Pulmonary artery endothelial cell (primary cell): ENCODE results near the gene ALLC. TPM values are rescaled to one million over a fixed set of nuclear protein-coding genes. Genes with fewer than 3 reads are reported as not detected.
"Not testable (repeated sequence)": the region's sequence is repeated elsewhere in the genome, so short reads cannot be mapped to it uniquely, and the experiment has no call there.

ENCODE experiments used
- DNase-seq: peaks from one replicate; pipeline ENCODE4 v3.0.0-alpha.2; 2011; ENCODE audit warnings: low read depth, low spot score
- total RNA-seq: library from RNA; depleted of rRNA; stranded (reverse); fragments of >200 nt; gene quantifications from 2 replicates; pipeline ENCODE4 v1.2.3, GENCODE V29; 2014

Gene ALLC
- total RNA-seq, 1 donor from 2014 or later = not detected

GRCh38 chr2:3654531-3655225 is 3.3 kb upstream of the ALLC start:
- no peak for DNase-seq

- DNase-seq = no peak
Measured at GRCh38 chr2:3655871-3656761, 1.9 kb upstream of the ALLC start.

- no peak for DNase-seq
Measured at GRCh38 chr2:3656762-3657721, 958 bp upstream of the ALLC start.

GRCh38 chr2:3659447-3660432 is 1.7 kb downstream of the ALLC start:
- no peak for DNase-seq

- not testable (repeated sequence) for DNase-seq
Measured at GRCh38 chr2:3660640-3661039, 2.6 kb downstream of the ALLC start.

- DNase-seq = no peak
Measured at GRCh38 chr2:3661149-3661660, 3.2 kb downstream of the ALLC start.

GRCh38 chr2:3662239-3662638 is 4.2 kb downstream of the ALLC start:
- DNase-seq = no peak

- DNase-seq = no peak
Measured at GRCh38 chr2:3664118-3664517, 6.1 kb downstream of the ALLC start.

GRCh38 chr2:3664925-3665324 is 6.9 kb downstream of the ALLC start:
- no peak for DNase-seq

- DNase-seq = no peak
Measured at GRCh38 chr2:3665886-3666612, 8.0 kb downstream of the ALLC start.

GRCh38 chr2:3666613-3666975 is 8.6 kb downstream of the ALLC start:
- no peak for DNase-seq

- DNase-seq = no peak
Measured at GRCh38 chr2:3667151-3667631, 9.2 kb downstream of the ALLC start.

GRCh38 chr2:3669656-3670055 is 11.7 kb downstream of the ALLC start:
- DNase-seq = no peak

GRCh38 chr2:3670376-3670775 is 12.4 kb downstream of the ALLC start:
- no peak for DNase-seq

- no peak for DNase-seq
Measured at GRCh38 chr2:3670941-3671340, 12.9 kb downstream of the ALLC start.

GRCh38 chr2:3672861-3673678 is 15.1 kb downstream of the ALLC start:
- no peak for DNase-seq

- DNase-seq = no peak
Measured at GRCh38 chr2:3674066-3674845, 16.3 kb downstream of the ALLC start.

GRCh38 chr2:3675687-3676086 is 17.7 kb downstream of the ALLC start:
- no peak for DNase-seq
